ENCODE measurements around the gene PRL. TPM values are rescaled to one million over a fixed set of nuclear protein-coding genes. Genes with fewer than 3 reads are reported as not detected.

The PRL gene
- total RNA-seq, 1 donor from 2014 or later: not detected

DNA sequence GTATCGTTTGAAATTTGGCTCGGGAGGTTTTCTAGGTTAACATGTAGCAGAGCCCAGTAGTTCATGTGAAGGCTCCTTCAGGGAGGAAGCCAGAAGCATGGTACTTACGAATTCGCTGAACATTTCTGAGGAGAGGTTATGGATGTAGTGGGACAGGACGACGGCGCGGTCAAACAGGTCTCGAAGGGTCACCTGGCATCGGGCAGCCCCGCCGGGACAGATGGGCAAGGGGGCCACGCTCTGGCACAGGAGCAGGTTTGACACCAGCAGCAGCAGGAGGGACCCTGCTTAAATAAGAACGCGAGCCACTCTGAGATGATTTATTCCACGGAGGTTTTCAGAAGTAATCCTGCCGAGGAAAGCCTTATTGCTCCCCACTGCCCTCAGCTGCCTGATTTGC is 2.5 kb downstream of the PRL start:
- DNase-seq: no peak

DNA sequence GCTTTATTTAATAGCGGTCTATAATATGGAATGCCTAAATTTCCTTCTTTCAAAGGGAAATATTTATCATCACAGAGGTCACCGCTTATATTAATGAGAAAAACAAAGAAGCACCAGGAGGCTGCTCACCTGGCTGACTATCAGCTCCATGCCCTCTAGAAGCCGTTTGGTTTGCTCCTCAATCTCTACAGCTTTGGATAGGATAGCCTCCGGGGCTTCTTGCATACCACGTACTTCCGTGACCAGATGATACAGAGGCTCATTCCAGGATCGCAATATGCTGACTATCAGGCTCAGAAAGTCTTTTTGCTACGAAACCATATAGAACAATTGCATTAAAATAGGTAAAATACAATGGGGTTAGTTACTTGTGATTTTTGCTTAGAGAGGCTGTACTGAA is 6.8 kb downstream of the PRL start:
- DNase-seq: no peak

DNA sequence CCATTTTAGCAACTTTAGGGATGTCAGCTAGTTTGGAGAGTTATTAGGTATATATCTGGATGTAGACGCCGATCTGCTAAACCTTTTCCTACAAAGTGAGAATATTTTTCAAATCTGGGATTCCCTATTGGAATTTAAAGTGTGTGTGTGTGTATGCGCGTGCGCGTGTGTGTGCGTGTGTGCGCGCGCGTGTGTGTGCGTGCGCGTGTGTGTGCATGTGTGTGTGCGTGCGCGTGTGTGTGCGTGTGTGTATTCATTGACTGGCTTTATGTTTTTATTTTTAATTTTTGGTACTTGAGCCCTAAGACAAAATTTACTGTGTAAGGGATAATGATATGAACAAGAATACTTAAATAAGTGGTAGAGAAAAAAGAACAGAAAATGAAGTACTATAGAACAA is 8.1 kb downstream of the PRL start:
- no peak for DNase-seq

- no peak for DNase-seq
These were observed 12.2 kb downstream of the PRL start for GRCh38 chr6:22284666-22285065.

DNA sequence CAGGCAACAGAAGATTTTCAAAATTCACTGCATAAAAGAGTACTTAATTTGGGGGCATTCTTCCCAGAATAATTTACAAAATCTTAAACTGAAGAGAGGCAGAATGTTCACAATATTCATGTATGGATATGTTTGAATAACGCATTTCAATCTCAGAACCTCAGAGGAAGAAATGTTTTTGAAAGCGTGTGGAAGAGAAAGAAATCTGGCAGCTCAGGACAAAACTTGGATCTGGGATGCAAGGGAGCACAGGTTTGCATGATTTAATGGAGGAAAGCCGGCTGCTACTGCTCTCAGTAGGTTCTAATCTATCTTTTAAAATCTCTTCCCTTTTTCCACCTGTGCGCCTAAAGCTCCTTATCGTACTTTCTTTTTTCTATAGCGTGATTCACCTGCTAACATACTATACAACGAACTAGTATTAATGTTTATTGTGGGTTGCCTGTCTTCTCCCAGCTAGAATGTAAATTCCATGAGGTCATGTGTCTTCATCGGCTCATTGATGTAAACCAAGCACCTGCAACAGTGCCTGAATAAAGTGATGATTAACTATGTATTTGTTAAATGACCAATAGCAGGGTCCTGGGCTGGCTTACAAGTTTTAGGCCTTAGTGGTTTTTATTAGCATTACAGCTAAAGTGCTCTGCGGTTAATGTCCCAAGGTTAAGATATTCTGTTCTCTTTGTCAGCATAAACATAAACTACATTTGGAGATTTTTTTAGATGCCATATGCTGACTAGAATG is 15.3 kb downstream of the PRL start:
- DNase-seq: no peak

DNA sequence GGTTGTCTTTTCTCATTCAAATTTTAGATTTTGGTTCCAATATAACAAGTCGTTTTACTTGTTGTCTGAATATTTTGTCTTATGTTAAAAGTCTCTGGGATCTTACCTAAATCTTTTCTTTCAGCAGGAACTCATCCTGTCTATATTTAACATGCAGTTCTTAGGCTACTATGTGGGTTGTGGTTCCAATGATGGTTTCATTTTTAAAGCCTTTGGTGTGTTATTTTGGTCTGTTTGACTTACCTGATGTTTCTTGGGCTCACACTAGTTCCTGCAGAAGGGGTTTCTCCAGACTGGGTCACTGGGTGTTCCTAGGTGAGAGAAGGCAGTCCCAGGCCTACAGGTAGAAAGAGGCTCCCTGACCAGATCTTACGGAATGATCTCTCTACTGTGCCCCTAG is 17.4 kb downstream of the PRL start:
- DNase-seq: no peak

DNA sequence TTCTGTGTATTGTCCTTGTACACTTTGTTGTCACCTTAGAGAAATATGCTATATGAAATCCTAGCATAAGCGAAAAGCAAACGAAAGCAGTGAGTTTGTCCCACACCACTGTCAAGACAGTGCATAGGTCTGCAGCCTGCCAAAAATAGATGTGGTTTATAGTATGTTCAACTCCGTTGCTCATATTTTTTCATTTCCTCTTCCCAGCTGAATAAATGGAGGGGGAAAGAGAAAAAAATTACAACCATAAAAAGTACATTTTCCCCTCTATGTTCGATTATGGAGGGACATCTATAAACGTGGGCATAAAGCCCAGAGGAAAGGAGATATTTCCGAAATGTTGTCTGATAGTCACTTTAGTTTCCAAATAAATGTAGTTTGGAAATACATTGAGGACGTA is 25.8 kb downstream of the PRL start:
- DNase-seq: no peak

DNA sequence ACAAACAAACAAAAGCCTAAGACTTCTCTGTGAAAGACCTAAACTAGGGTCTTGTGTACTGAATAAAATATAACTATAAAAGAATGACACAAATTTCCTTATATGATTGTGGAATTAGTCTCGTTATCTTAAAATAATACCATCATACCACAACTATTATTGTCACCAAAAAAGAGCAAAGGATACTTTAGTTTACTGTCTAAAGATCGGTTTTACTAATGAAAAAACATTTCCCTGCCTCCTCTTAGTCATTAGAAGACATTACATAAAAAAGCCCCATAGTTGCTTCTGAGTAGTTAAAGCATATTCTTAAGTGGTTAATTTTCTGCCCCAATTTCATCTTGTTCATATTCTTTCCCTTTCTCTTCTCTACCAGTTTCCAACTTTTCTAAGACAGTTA is 33.1 kb downstream of the PRL start:
- DNase-seq: no peak

- DNase-seq: no peak
These were observed 42.0 kb downstream of the PRL start for GRCh38 chr6:22254886-22255285.

GRCh38 chr6:22253955-22254655 is 42.7 kb downstream of the PRL start:
- no peak for DNase-seq

- no peak for DNase-seq
These were observed 45.5 kb downstream of the PRL start for GRCh38 chr6:22251348-22251747.

DNA sequence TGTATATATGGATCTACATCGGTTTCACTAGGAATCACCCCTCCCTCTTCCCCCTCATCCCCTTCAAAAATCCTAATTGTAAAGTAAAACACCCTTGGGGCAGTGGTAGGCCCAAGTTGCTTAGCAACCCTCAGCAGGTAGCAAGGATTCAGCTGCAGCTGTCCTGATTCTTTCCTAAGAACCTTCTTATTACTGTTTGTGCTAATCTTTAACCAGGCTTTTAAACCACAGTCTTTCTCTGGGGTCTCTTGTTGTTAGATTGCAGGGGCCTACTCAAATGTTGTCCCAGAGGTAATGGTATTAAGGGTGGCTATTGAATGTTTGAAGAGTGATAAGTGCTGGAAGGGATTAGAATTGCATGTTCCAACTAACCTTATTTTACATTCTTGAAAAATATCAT is 46.4 kb downstream of the PRL start:
- DNase-seq: no peak

GRCh38 chr6:22249711-22250350 is 47.0 kb downstream of the PRL start:
- no peak for DNase-seq

DNA sequence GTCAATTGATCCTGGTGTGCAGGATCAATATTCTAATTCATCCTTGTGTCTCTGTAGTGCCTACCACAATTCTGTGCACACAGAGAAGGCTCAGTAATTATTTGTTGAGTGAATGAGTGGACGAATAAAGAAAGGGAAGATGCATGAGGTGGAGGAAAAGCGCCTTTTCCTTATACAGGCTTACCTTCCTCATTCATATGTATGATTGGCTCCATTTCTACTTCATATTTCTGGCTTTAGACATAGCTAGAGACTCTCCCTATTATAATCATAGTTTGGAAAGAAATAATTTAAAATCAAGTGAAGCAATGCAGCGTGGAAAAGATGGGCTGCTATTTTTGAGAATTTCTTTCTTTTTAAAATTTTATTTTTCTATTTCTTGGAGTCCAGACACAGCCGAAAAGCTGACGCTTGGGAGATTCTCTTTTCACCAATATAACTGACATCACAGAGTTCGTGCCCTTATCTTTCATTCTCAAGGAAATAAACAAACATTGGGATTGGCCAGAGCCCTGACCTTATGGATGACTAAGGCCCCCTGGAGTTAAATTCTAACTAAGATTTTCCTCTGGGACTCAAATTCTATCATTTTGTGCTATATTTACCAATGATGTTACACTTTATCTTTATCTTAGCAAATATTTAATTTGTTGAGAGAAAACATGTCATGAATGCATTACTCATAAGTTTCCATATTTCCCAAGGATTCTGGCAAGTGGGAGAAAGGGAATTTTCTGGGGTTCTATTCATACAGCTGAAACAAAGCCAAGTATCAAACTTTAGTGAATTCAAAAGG is 48.1 kb downstream of the PRL start:
- no peak for DNase-seq

DNA sequence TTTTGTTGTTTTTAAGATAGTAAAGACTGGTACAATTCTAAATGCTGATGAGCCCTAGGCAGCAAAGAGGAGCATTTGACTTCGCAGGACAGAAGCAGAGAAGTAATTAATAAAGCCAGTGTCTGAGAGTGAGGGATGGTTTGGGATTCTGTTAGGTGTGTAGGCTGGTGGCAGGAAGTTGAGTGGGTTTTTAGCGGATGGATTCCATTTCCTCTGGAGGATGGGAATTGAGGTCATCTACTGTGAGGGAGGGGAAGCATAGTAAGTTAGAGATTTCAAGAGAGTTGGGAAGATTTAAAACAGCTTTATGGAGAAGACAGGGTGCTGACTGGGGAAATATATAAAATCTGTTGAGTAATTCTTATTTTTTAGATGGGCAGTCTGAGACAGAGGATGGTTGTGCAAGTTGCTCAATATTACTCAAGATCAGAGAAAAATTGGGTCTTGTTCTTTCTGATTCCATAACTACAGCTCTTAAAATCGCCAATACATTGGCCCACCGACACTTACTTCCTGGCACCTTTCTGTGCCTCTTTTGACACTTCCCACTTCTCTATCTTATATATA is 48.8 kb downstream of the PRL start:
- DNase-seq: no peak

- DNase-seq: no peak
These were observed 56.8 kb downstream of the PRL start for GRCh38 chr6:22240025-22240424.

- DNase-seq: no peak
These were observed 57.4 kb downstream of the PRL start for GRCh38 chr6:22239261-22239921.

GRCh38 chr6:22238861-22239260 is 58.0 kb downstream of the PRL start:
- no peak for DNase-seq

DNA sequence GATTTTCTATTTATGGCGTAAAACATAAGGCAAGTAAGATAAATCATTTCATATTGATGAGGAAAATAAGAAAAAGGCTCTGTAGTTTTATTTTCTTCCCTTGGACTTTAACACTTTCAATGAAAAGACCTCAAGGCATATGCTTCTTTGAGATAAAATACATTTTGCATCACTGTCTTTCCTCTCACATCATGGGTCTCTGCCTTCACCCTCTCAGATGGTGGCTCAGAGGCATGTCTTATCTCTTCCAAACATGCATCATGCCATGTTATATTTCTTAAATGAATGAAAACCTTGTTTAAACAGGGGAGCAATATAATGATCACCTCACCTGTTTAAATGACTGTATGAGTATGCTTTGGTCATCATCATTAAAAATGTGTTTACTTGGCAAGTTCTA is 59.3 kb downstream of the PRL start:
- DNase-seq: no peak

All from occipital lobe (tissue), 2 donors.